Limb (tissue), 2 donors: ENCODE measurements around the gene SDHC.
"Not testable (repeated sequence)": the region's sequence is repeated elsewhere in the genome, so short reads cannot be mapped to it uniquely, and the experiment has no call there.

Experiments used
- DNase-seq, 2 donors: peaks; one replicate each; pipeline ENCODE4 v3.0.0-alpha.2; 2016; ENCODE audit errors: extremely low spot score in 2 of 2

Gene SDHC

DNA sequence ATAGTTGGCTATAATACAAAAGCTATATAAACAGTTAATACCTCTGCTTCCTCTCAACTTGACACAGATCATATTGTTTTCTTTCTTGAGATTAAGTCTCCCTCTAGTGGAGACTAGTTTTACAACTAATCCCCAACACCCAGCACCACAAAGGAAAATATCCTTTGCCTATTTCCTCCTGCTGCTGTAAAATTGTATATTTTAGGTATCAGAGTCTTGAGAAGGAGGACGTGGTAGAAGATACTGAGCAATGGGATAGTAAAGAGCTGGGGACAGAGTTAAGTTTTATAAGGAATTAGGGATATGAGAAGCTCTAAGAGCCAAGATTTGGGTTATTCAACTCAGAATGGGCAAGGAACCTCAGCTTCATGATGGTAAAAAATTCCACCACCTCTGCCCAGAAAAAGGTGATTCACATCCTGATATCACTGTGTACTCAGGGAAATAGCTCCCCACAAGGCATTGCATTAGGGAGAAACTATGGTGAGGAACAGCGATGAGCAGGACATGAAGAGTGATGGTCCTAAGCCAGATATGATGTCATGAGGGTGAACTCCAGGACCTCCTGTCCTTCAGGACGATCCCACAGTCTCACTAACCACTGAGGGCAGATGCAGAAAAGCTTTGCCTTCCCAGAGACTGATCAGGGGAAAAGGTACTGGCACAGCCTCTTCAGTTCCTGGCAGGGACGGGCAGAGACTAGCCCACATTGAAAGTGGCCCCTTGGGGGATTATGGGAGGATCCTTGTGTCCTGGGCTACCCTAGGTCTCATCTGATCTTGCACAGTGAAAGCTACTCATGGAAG, 68.2 kb downstream of the SDHC start:
- peak in 1 of 2 donors; percentile 81 for DNase-seq

- no peak for DNase-seq
These were observed 74.5 kb downstream of the SDHC start for GRCh38 chr1:161388639-161389038.

DNA sequence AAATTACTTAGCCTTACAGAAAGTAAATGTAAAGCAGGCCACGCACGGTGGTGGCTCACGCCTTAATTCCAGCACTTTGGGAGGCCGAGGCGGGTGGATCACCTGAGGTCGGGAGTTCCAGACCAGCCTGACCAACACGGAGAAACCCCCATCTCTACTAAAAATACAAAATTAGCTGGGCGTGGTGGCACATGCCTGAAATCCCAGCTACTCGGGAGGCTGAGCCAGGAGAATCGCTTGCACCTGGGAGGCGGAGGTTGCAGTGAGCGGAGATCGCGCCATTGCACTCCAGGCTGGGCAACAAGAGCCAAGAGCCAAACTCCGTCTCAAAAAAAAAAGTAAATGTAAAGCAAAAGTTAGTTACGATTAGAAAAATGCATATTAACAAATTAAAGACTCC, 75.0 kb downstream of the SDHC start:
- DNase-seq, result not testable (repeated sequence)

GRCh38 chr1:161389691-161390558, 75.7 kb downstream of the SDHC start:
- DNase-seq, result peak; percentile 95 to 99

- DNase-seq, result peak in 1 of 2 donors; percentile 14
These were observed 76.3 kb downstream of the SDHC start for GRCh38 chr1:161390559-161390858.

DNA sequence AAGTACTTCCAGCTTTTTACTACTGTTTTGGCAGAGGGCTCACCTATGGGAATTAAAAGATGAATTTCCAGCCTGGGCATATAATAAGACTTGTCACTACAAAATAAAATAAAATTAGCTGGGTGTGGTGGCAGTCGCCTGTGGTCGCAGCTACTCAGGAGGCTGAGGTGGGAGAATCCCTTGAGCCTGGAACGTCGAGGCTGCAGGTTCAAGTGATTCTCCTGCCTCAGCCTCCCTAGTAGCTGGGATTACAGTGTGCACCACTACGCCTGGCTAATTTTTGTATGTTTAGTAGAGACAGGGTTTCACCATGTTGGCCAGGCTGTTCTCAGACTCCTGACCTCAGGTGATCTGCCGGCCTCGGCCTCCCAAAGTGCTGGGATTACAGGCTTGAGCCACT, 77.0 kb downstream of the SDHC start:
- DNase-seq, result not testable (repeated sequence)

DNA sequence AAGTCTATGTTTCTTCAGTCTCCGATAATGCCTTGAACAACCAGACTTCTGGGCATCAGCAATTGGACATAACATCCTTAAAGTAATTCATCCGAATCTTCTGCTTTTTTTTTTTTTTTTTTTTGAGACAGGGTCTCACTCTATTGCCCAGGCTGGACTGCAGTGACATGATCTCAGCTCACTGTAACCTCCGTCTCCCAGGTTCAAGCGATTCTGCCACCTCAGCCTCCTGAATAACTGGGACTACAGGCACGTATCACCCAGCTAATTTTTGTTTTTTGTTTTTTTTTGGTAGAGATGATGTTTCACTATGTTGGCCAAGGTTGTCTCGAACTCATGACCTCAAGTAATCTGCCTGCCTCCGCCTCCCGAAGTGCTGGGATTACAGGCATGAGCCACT, 77.4 kb downstream of the SDHC start:
- DNase-seq, result no peak

GRCh38 chr1:161393151-161393550, 79.0 kb downstream of the SDHC start:
- no peak for DNase-seq

DNA sequence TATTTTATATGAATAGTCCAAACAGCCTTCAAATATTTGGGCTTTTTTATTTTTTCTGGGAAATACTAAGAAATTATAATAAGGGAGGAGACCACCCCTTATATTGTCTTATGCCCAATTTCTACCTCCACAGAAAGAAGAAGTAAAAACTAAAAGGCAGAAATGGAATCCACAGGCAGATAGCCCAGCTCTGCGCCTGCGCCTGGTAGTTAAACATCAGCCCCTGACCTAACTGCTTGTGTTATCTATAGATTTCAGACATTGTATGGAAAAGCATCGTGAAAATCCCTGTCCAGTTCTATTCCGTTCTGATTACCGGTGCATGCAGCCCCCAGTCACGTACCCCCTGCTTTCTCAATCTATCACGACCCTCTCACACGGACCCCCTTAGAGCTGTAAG, 82.9 kb downstream of the SDHC start:
- DNase-seq, result not testable (repeated sequence)

- no peak for DNase-seq
These were observed 84.7 kb downstream of the SDHC start for GRCh38 chr1:161398900-161399256.

DNA sequence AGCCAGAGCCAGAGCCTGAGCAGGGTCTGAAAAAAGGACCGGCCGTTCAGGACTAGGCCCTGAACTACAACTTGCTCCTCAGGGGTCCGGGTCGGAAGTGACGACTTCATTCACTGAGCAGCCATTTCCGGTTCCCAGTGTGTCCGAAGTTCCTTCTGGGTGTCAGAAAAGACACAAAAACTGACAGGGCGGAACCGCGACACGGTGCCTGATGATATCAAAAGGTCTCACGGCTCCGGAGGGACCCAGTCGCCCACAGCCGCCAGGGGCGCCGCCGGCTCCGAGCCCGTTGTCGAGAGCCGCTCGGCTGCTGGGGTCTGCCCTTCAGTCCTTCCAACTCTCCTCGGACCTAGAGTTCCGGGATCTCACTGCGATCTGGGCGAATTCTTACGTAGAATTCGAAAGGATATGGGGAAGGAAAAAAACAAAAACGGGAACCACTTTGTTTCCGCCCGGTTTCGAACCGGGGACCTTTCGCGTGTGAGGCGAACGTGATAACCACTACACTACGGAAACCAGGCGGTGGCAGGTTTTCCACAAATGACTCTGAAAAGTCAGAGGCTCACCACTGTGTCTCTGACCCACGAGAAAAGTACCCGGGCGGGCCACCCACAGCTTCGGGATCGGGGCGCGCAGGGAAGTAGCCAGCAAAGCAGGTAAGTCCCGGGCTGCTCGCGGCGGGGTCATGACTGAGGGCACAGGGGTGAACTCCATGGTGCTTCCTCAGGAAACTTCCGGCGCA, 85.2 kb downstream of the SDHC start:
- DNase-seq, result peak; percentile 95

GRCh38 chr1:161402446-161402845, 88.3 kb downstream of the SDHC start:
- DNase-seq, result no peak

DNA sequence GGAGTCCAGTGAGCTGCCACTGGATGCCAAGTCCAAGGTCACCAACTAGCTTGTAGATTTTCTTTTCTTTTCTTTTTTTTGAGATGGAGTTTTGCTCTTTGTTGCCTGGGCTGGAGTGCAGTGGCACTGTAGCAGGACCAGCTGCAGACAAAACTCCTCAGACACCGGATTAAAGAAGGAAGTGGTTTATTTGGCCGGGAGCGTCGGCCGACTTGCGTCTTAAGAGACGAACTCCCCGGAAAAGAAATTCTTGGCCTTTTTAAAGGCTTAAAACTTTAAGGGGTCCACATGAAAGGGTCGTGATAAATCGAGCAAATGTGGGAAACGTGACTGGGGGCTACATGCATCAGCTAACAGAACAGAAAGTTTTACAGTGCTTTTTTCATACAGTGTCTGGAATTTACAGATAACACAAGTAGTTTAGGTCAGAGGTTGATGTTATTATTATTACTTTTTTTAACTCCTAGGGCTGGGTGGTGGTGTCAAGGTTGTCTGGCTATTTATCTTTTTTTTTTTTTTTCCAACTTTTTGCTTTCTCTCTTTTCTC, 89.9 kb downstream of the SDHC start:
- DNase-seq, result no peak

DNA sequence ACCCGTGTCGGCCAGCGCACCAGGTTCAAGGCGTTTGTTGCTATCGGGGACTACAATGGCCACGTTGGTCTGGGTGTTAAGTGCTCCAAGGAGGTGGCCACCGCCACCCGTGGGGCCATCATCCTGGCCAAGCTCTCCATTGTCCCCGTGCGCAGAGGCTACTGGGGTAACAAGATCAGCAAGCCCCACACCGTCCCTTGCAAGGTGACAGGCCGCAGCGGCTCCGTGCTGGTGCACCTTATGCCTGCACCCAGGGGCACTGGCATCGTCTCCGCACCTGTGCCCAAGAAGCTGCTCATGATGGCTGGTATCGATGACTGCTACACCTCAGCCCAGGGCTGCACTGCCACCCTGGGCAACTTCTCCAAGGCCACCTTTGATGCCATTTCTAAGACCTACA, 92.4 kb downstream of the SDHC start:
- not testable (repeated sequence) for DNase-seq

DNA sequence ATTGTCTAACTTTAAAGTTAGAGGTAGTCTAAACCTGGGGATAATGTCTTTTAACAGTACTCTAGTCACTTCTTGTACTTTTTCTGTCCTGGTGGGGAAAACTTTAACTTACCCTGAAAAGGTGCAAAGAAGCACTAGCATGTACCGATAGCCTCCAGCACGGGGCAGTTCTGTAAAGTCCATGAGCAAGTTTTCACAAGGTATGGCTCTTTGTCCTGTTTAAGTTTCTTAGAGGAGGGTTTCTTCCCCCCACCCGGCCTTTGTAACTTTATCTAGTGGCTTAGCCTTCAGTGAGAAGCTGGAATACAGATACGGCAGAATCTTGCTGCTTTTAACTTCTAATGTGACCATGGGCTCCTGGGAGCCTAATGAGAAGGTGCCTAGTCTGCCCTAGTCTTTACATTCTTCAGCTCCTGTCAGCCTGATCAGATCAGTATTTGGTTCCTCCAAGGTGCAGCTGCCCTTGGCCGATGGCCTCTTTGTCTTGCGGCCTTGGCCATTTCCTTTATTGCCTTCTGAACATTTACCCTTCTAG, 93.3 kb downstream of the SDHC start:
- DNase-seq, result no peak

GRCh38 chr1:161408429-161409052, 94.4 kb downstream of the SDHC start:
- DNase-seq, result no peak

DNA sequence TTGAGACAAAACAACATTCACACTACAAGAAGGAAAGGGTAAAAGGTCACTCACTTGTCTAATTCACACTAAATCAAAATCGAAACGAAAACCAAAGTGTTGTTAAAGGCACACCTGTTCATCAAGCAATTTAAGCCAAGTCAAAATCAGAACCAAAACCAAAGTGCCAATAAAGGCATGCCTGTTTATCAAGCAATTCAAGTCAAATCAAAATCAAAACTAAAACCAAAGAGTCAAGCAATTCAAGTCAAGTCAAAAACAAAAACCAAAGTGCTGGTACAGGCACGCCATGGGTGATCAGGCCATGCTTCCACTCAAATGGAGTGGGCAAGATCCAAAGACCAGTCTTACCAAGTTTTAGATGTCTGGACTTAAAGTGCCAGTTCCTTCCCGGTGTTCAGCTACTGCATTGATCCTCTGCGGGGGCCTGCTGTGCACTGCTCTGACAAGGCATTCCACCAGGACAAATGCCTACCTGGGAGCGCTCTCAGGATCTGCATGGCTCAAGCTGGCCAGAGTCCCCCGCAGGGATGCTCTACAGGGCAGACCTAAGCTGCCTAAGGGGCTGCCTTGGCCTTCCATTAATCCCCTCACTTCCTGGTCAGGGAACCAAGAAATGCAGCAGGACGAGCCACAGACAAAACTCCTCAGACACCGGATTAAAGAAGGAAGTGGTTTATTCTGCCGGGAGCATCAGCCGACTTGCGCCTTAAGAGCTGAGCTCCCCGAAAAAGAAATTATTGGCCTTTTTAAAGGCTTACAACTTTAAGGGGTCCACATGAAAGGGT, 95.9 kb downstream of the SDHC start:
- not testable (repeated sequence) for DNase-seq

- not testable (repeated sequence) for DNase-seq
These were observed 96.4 kb downstream of the SDHC start for GRCh38 chr1:161410636-161410970.
